ENCODE data around the gene TEDC2. TPM values are rescaled to one million over a fixed set of nuclear protein-coding genes. Genes with fewer than 3 reads are reported as not detected.

TEDC2 gene, protein sequence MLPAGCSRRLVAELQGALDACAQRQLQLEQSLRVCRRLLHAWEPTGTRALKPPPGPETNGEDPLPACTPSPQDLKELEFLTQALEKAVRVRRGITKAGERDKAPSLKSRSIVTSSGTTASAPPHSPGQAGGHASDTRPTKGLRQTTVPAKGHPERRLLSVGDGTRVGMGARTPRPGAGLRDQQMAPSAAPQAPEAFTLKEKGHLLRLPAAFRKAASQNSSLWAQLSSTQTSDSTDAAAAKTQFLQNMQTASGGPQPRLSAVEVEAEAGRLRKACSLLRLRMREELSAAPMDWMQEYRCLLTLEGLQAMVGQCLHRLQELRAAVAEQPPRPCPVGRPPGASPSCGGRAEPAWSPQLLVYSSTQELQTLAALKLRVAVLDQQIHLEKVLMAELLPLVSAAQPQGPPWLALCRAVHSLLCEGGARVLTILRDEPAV
- 2.5 TPM for total RNA-seq

DNA sequence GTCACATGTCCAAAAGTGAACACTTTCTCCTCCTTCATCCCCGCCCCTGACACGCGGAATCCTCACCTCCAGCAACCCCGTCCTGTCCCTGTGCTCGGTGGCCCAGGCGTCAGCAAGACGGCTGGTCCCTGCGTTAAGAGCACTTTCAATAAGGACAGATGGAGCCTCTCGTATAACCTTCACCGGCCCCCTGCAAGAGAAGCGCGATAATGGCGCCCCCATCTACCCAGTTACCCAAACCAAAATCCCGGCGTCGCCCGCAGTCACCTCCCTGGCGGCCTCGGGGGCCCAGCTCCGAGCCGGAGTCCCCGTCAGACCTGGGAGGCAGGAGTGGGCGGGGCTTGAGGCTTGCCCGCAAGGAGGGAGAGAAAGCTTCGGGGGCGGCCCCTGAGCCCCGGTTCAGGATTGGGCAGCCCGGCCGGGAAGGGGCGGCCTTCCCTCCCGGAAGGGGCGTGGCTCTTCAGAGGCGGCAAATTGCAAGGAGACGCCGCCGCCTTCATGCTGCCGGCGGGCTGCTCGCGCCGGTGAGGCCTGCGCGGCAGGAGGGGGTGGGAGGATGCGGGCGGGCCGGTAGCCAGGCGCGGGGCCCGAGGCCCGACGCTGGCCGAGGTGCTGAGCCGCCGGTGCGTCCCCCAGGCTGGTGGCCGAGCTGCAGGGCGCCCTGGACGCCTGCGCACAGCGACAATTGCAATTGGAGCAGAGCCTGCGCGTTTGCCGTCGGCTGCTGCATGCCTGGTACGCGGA is at the start of gene TEDC2:
Gene TEDC2, plus strand, starts transcription at position 463 of the 744 bp plus-strand sequence. Its CDS starts 36 bp downstream, at position 499.
- no peaks in the 10 kb centered on the region for H3K36me3 ChIP-seq
- H3K27ac ChIP-seq: no peak within 1 kb of the TSS
- DNase-seq (ENCODE audit: extremely low spot score in 2 of 2): no peak
- intact Hi-C loops (cut with DNase I): no loop called here
- no peaks in the 10 kb centered on the region for H3K9me3 ChIP-seq
- H3K27me3 ChIP-seq: no peaks in the 10 kb centered on the region
- H3K4me3 ChIP-seq: peak within 1 kb of the TSS; percentile 48 to 59
- TF ChIP-seq, protein P1, sequence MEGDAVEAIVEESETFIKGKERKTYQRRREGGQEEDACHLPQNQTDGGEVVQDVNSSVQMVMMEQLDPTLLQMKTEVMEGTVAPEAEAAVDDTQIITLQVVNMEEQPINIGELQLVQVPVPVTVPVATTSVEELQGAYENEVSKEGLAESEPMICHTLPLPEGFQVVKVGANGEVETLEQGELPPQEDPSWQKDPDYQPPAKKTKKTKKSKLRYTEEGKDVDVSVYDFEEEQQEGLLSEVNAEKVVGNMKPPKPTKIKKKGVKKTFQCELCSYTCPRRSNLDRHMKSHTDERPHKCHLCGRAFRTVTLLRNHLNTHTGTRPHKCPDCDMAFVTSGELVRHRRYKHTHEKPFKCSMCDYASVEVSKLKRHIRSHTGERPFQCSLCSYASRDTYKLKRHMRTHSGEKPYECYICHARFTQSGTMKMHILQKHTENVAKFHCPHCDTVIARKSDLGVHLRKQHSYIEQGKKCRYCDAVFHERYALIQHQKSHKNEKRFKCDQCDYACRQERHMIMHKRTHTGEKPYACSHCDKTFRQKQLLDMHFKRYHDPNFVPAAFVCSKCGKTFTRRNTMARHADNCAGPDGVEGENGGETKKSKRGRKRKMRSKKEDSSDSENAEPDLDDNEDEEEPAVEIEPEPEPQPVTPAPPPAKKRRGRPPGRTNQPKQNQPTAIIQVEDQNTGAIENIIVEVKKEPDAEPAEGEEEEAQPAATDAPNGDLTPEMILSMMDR (IDR thresholded peaks at IDR 0.05): no peak
- TF ChIP-seq POLR2AphosphoS5 (IDR thresholded peaks at IDR 0.05; ENCODE audit: insufficient read depth in 1 of 2, low read depth in 1 of 2): peak; percentile 64 to 83
- no peak for TF ChIP-seq POLR2A (IDR thresholded peaks at IDR 0.05)
- H3K4me1 ChIP-seq: peaks cover 16% of the 10 kb centered on the region

DNA sequence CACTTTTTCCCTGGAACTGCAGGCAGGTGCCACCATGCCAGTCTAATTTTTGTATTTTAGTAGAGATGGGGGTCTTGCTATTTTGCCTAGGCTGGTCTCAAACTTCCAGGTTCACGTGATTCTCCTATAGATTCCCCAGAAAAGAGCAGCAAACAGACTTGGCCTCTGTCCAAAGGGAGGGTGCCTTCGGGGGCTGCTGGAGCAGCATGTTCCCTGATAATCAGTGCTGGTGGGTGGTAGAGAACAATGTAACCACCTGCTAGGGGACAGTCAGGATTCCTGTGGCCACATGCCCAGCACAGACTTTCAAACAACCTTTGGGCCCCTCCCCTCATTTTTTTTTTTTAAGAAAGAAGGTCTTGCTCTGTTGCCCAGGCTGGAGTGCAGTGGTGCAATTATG is 44.8 kb upstream of the TEDC2 start:
- no peak for TF ChIP-seq POLR2AphosphoS5 (IDR thresholded peaks at IDR 0.05; ENCODE audit: insufficient read depth in 1 of 2, low read depth in 1 of 2)
- TF ChIP-seq, protein P1 (IDR thresholded peaks at IDR 0.05): no peak
- no peak for TF ChIP-seq POLR2A (IDR thresholded peaks at IDR 0.05)

DNA sequence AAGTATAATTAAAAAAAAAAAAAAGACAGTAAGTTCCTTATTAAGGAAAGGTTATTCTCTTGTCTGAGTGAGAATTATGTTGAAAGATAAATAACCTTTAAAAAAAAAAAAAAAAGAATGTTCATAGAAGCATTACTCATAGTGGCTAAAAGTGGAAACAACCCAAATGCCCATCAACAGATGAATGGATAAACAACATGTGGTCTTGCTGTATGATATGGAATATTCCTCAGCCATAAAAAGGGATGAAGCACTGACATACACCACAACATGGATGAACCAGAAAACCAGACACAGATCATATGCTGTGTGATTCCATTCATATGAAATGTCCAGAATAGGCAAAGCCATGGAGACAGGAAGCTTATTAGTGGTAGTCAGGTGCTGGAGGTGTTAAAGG is 39.9 kb upstream of the TEDC2 start:
- Histone ChIP-seq H3K27me3 (no peaks in the 10 kb centered on the region), H3K36me3 (no peaks in the 10 kb centered on the region), H3K27ac (no peak overlapping the region), H3K9me3 (no peaks in the 10 kb centered on the region), H3K4me3 (no peak overlapping the region), H3K4me1 (no peaks in the 10 kb centered on the region)
- TF ChIP-seq POLR2AphosphoS5 (IDR thresholded peaks at IDR 0.05; ENCODE audit: insufficient read depth in 1 of 2, low read depth in 1 of 2) (no peak), POLR2A (IDR thresholded peaks at IDR 0.05) (no peak)
- TF ChIP-seq, protein P1 (IDR thresholded peaks at IDR 0.05): no peak
- intact Hi-C loops (cut with DNase I): no loop called here
- DNase-seq (ENCODE audit: extremely low spot score in 2 of 2): no peak

More for the DNA sequence above, 44.8 kb upstream of the TEDC2 start:
- no peak for DNase-seq (ENCODE audit: extremely low spot score in 2 of 2)
- Histone ChIP-seq H3K9me3 (no peaks in the 10 kb centered on the region), H3K27me3 (no peaks in the 10 kb centered on the region), H3K4me1 (no peaks in the 10 kb centered on the region), H3K36me3 (no peaks in the 10 kb centered on the region), H3K27ac (no peak overlapping the region), H3K4me3 (no peak overlapping the region)
- intact Hi-C loops (cut with DNase I): no loop called here

DNA sequence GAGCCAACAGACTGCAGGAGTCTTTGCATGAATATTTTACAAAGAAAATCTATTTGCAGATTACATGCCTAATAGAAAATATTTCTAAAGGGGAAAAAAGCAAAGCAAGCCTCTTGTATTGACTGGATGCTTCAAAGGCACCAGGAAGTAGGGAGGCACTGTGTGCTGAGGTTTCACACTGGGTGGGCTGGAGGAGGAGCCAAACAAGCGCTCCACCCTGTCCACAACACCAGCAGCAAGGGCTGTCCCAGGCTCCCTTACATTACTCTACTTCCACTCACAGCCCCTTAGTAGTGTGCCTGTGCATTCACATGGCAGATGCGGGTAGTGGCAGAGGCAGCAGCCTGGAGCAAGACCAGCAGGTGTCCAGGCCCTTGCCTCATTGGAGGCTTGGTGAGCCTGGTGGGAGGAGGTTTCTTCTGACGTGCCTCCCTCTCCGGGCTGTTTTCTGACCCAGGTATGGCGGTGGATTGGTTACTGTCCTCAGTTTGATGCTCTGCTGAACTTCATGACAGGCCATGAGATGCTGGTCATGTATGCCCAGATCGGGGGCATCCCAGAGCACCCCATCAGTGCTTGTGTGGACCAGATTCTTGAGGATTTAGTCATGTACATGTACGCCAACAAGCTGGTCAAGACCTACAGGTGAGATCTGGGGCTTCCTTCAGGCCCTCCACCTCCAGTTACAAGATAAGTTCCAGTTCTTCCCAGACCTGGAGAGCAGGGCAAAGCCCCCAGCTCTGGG is 37.6 kb upstream of the TEDC2 start:
- TF ChIP-seq POLR2A (IDR thresholded peaks at IDR 0.05): no peak
- TF ChIP-seq, protein P1 (IDR thresholded peaks at IDR 0.05): no peak
- TF ChIP-seq POLR2AphosphoS5 (IDR thresholded peaks at IDR 0.05; ENCODE audit: insufficient read depth in 1 of 2, low read depth in 1 of 2): no peak
- Histone ChIP-seq H3K36me3 (no peaks in the 10 kb centered on the region), H3K27me3 (no peaks in the 10 kb centered on the region), H3K4me1 (no peaks in the 10 kb centered on the region), H3K27ac (no peak overlapping the region), H3K4me3 (no peak overlapping the region), H3K9me3 (no peaks in the 10 kb centered on the region)
- no peak for DNase-seq (ENCODE audit: extremely low spot score in 2 of 2)
- intact Hi-C loops (cut with DNase I): no loop called here

Data from vagina (tissue), 2 donors.